Measurements from ENCODE around the gene TLE5.

- TF ChIP-seq CTCF (conservative IDR thresholded peaks at IDR 0.05; ENCODE audit: low read depth, low read length) (no peak), FOS (IDR thresholded peaks at IDR 0.05; ENCODE audit: low read depth, low read length) (no peak)
Observed at GRCh38 chr19:3095441-3096191, 33.3 kb upstream of the TLE5 start.

Data from IMR-90 (cell line).